Panc1 (cell line): ENCODE results near the gene EXOC3L1. TPM values are rescaled to one million over a fixed set of nuclear protein-coding genes. Genes with fewer than 3 reads are reported as not detected.

ENCODE experiments used
- ATAC-seq: fragments of 200-7000 bp; cut with Tn5 transposase; 2 replicates; pipeline ENCODE4 v1.9.1; 2020; ENCODE audit warnings: mild to moderate bottlenecking, moderate library complexity
- BruUV-seq: library from RNA; stranded (reverse); fragments of 400-500 nt; replicated peaks from 2 replicates; lab custom pipeline; 2021; lab: Mats Ljungman, UMichigan
- CTCF ChIA-PET: fragments of 300-600 bp; sonication (Branson Sonifier 250); formaldehyde crosslinking; loops from one replicate; lab custom pipeline; 2022; ENCODE audit warnings: antibody characterized with exemption; lab: Charles Lee
- POLR2A ChIA-PET: fragments of 300-600 bp; sonication (Branson Sonifier 250); formaldehyde crosslinking; loops from one replicate; lab custom pipeline; 2022; ENCODE audit warnings: antibody characterized with exemption; lab: Charles Lee
- DNase-seq: peaks from one replicate; pipeline ENCODE4 v3.0.0-alpha.2; 2010; ENCODE audit warnings: low read depth, low spot score
- H3K27ac ChIP-seq: 2 replicates; pipeline ENCODE4 v1.5.1; 2011; ENCODE audit warnings: mild to moderate bottlenecking, low read length, inconsistent platforms
- H3K27me3 ChIP-seq: fragments of 200-500 bp; sonication (Bioruptor generic); 2 replicates; pipeline ENCODE4 v1.6.0; 2014; ENCODE audit warnings: low read length, inconsistent platforms; ENCODE audit not compliant: control insufficient read depth, insufficient read depth
- H3K36me3 ChIP-seq: fragments of 200-500 bp; sonication (Bioruptor generic); 2 replicates; pipeline ENCODE4 v1.5.1; 2014; ENCODE audit warnings: inconsistent platforms, mild to moderate bottlenecking, low read length, moderate library complexity; ENCODE audit not compliant: control insufficient read depth, insufficient read depth
- H3K4me1 ChIP-seq: 2 replicates; pipeline ENCODE4 v1.5.1; 2011; ENCODE audit warnings: inconsistent platforms, mild to moderate bottlenecking, low read length, moderate library complexity; ENCODE audit not compliant: control insufficient read depth, insufficient read depth
- H3K4me3 ChIP-seq, 2 experiments: 2 replicates each; pipeline ENCODE4 v1.5.1; 2011 to 2012; ENCODE audit warnings: low read depth in 2 of 2, low read length in 2 of 2, mild to moderate bottlenecking in 2 of 2, inconsistent platforms in 1 of 2, moderate library complexity in 1 of 2
- H3K9me3 ChIP-seq: fragments of 200-500 bp; sonication (Bioruptor generic); 2 replicates; pipeline ENCODE4 v1.5.1; 2014; ENCODE audit warnings: low read depth, mild to moderate bottlenecking, inconsistent platforms, low read length, moderate library complexity; ENCODE audit not compliant: control insufficient read depth, insufficient read depth
- CTCF ChIP-seq: fragments of 450-650 bp; IDR thresholded peaks from 2 replicates; pipeline ENCODE4 v1.5.1; 2017; ENCODE audit warnings: mild to moderate bottlenecking
- POLR2AphosphoS5 ChIP-seq: IDR thresholded peaks from 2 replicates; pipeline ENCODE4 v1.6.1; 2012; ENCODE audit warnings: mild to moderate bottlenecking, low read depth, low read length, moderate library complexity
- REST ChIP-seq, 2 experiments: IDR thresholded peaks; 2 replicates each; pipeline ENCODE4 v1.6.1; 2011 to 2012; ENCODE audit warnings: low read depth in 2 of 2, control low read depth in 1 of 2, low read length in 1 of 2, mild to moderate bottlenecking in 1 of 2, moderate library complexity in 1 of 2; ENCODE audit not compliant: insufficient read depth in 1 of 2
- SIN3A ChIP-seq: IDR thresholded peaks from 2 replicates; pipeline ENCODE4 v1.6.1; 2012; ENCODE audit warnings: low read depth, mild to moderate bottlenecking, low read length, moderate library complexity, borderline replicate concordance; ENCODE audit not compliant: insufficient read depth
- TCF7L2 ChIP-seq: IDR thresholded peaks from 2 replicates; pipeline ENCODE4 v1.6.1; 2011; ENCODE audit warnings: mild to moderate bottlenecking, low read depth, low read length, inconsistent platforms
- in situ Hi-C: cut with HindIII; loops from 2 replicates; pipeline ENCODE4 v1.10.0; 2016; ENCODE audit warnings: low sequenced_read_pairs, low pct_unique_long_range_greater_than_20kb
- intact Hi-C: fragments of 100-400 bp; cut with micrococcal nuclease; formaldehyde crosslinking; loops from one replicate; pipeline ENCODE4 v1.10.0; 2022; ENCODE audit not compliant: unreplicated experiment
- total RNA-seq: library from RNA; stranded (reverse); gene quantifications from one replicate; pipeline ENCODE4 v1.2.1, GENCODE V29; 2021; ENCODE audit not compliant: unreplicated experiment

The EXOC3L1 gene
- total RNA-seq, 1 experiment from 2014 or later, result 0.41 TPM

GRCh38 chr16:67173323-67173722, 16.6 kb downstream of the EXOC3L1 start:
- POLR2A ChIA-PET, result no interaction called here
- peak overlapping the region; percentile 51 to 64 for H3K4me3 ChIP-seq
- CTCF ChIA-PET, result no interaction called here
- no peaks in the 10 kb centered on the region; the same call in 1 of the 2 replicates for H3K36me3 ChIP-seq
- H3K9me3 ChIP-seq, result no peaks in the 10 kb centered on the region
- no TSS peak for BruUV-seq
- peaks cover 18% of the 10 kb centered on the region for H3K4me1 ChIP-seq
- no peak for TF ChIP-seq TCF7L2
- no peak for TF ChIP-seq SIN3A
- TF ChIP-seq REST (IDR thresholded peaks at IDR 0.05; ENCODE audit: insufficient read depth in 1 of 2, low read depth in 2 of 2, low read length in 1 of 2), result no peak
- no peak for TF ChIP-seq POLR2AphosphoS5
- no peak for TF ChIP-seq CTCF
- DNase-seq (no peak), ATAC-seq (no peak)
- H3K27me3 ChIP-seq, result no peaks in the 10 kb centered on the region
- peak overlapping the region; percentile 18 for H3K27ac ChIP-seq
- in situ Hi-C loops (no loop called here), intact Hi-C loops (no loop called here)

GRCh38 chr16:67170949-67171649, 18.8 kb downstream of the EXOC3L1 start:
- in situ Hi-C loops, result no loop called here
- no peaks in the 10 kb centered on the region; the same call in 1 of the 2 replicates for H3K36me3 ChIP-seq

More at GRCh38 chr16:67170949-67171649, 18.8 kb downstream of the EXOC3L1 start:
- no peak for DNase-seq
- Histone ChIP-seq H3K27me3 (no peaks in the 10 kb centered on the region), H3K4me1 (peaks cover 18% of the 10 kb centered on the region), H3K4me3 (peak overlapping the region; percentile 38 to 57), H3K27ac (peak overlapping the region; percentile 92), H3K9me3 (no peaks in the 10 kb centered on the region)
- TF ChIP-seq REST (IDR thresholded peaks at IDR 0.05; ENCODE audit: insufficient read depth in 1 of 2, low read depth in 2 of 2, low read length in 1 of 2), result no peak
- TF ChIP-seq POLR2AphosphoS5, result no peak
- TF ChIP-seq TCF7L2, result no peak
- TF ChIP-seq SIN3A, result no peak
- TF ChIP-seq CTCF, result no peak
- CTCF ChIA-PET, result interaction anchor here (0.5 to 1.1 kb wide), 3 partner anchors 11 to 293 kb away, joined by 3 to 4 read pairs (median 3); partner anchors contain the start of genes FBXL8 and TRADD
- BruUV-seq, result no TSS peak
- POLR2A ChIA-PET, result interaction anchor here (0.7 kb wide), 1 partner anchor 11 kb away, joined by 3 read pairs; no protein-coding TSS in a partner anchor
- ATAC-seq, result peak; percentile 29
- intact Hi-C loops, result no loop called here
